Medulla oblongata (tissue), 1 donor: ENCODE data around the gene BMP6.

Source experiments
- DNase-seq: peaks from one replicate; pipeline ENCODE4 v3.0.0-alpha.2; 2015; ENCODE audit errors: extremely low spot score

Gene BMP6

GRCh38 chr6:7924867-7925266, 199.0 kb downstream of the BMP6 start:
- DNase-seq = no peak
